Fibroblast of skin of right quadriceps (primary cell): ENCODE results near the gene HAPLN2.
A peak's percentile ranks its signal among the peaks of the same experiment; 100 is the strongest.

ENCODE experiments used
- DNase-seq: peaks from one replicate; pipeline ENCODE4 v3.0.0-alpha.2; 2013

HAPLN2 gene

DNA sequence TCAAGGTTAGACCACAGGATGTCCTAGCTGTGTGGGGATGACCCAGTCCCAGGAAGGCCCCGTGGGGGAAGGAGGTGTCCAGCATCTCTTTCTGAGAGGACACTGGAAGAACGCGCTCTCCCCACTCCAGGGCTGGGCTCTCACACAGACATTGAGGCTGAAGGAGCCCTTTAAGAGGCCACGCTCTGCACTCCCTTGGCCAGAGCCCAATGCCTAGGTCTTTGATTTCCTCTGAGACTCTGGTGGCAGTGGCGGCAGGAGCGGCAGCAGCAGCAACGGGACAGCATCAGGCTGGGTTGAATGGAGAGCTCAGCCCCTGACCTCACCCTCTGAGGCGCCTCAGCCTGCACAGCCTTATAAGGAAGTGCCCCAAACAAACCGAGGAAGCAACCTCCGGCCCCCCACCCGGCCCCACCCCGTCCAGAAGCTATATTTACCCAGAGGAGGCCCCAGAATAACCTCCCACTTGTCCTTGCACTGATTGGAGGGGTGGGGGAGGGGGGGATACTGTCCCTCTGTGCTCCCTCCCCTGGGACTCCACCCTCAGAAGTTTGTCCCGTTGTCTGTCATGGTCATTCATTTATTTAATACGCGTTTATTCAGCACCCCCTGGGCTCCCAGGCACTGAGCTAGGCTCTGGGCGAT lies 45.7 kb downstream of the HAPLN2 start:
- DNase-seq = no peak

DNA sequence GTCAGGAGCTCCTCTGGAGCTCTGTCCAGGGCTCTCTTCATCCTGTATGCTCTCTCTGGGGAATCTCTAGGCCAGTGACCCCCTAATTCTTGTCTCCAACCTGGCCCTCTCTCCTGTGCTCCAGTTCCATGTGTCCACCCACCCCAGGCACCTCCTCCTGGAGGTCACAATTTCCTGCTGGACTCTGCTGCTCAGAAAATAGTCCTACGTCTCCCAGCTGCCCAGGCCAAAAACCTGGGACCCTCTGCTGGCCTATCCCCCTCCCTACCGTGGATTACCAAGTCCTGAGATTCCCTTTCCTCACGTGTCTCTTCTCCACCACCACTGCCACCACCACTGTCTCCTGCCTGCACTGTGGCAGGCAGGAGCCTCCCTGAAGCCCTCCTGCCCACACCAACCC lies 46.3 kb downstream of the HAPLN2 start:
- no peak for DNase-seq

DNA sequence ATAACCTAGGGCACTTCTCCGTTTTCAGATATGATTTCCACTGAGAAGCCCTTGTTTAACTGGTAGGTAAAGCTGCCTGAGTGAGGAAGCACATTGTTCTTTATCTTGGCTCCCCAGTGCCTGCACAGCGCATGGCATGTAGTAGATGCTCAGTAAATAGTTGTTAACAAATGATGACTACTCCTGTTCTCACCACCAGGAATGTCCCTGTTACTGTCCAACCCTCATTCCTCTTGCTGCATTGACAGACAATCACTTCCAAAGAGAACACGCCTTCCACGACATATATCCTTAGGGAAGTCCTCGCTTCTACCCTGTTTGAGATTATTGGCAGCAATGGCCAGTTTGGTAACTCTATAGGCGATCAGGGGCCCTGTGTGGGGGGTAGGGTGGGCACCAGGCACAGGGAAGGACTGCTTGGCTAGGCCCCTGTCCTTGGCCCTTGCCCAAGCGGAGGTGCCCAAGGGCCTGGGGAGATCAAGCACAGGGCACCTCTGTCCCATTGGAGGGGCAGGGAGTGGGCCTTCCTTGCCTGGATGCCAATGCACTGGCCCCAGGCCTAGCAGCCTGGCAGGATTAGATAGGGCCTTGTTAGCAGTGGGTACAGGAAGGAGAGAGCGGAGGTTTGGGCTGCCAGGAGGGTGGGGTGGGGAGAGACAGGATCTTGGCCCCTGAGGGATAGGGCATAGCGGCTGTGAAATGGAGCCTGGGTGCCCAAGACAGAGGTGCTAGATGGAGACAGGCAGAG lies 47.8 kb downstream of the HAPLN2 start:
- no peak for DNase-seq

DNA sequence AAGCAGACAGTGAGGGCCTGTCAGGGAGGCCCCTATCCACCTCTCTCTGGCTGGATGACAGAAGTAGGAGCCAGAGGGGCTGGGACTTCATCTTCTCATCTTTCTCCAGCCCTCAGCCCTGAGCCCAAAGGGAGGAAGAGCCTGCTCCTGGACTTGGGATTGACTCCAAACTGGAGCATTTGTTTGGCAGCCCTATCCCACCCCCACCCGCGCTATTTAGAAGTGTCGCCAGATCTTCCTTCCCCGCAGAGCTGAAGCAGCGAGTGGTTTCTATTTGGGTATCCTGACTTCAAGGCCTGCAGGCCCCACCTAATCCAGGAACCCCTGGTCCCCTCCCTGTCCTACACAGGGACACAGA lies 48.4 kb downstream of the HAPLN2 start:
- peak; percentile 42 for DNase-seq

DNA sequence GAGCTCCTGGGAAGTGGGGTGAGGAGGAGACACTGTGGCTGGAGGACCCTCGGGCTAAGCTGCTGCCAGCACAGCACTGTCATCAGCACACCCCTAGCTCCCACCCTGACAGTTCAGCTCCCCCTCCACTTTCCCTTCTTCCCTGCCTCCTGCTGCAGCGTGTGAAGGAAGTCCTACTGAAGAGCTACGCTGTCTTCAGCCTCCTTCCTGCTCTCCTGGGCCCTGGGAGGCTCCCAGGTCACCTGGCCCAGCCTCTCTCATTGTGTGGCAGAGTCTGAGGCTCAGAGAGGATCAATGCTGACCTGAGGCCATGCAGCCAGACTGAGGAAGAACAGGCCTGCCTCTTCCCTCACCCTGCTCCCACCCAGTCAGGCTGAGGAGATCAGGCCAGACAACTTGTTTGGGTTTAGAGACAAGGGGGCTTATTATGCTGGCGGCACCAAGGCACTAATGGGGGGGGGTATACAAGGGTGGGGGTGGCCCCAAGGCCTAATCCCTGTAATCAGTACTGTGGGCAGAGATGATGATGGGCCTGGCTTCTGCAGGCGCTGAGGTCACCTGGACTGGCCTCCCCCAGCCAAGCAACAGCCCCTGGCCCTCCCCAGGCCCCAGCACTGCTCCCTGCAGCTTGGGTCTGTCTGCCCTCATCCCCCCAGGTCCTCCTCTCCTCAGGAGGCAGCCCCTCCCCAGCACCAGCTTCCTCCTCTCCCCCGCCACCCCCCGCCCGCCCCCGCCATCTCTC lies 48.9 kb downstream of the HAPLN2 start:
- no peak for DNase-seq

DNA sequence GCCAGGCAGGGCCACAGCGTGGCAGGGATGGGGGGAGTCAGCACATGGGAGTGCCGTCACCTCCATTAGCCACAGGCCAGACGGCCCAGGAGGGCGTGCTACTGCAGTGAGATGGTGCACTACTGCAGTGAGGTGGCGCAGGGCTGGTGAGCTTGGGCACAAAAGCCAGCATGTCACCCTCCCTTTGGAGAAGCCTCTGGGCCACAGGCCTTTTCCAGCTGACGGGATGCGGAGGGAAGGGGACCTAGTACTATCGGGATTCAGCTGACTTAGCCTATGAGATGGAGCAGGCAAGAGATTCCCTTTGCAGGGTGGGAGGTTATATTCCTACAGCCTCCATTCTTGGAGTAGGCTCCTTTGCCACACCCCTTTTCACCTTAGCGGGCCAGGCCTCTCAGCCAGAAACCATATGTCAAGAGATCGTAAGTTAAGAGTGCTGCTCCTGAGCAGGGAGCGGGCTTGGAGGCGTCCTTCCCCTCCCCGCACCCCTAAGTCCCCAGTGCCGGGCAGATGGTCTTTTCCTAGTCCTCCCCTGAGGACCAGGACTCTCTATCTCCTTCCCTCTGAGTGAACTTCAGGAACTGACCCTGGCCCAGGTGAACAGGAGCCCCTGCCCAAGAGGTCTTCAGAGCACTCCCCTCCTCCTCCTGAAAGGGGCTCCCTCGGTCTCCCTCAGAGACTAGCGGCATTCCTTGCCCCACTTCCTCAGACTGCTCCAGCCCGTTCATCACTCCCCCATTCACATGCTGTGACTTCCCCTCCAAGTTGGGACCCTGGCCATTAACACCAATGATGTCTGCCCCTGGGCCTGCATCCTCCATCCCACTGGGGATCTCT lies 49.8 kb downstream of the HAPLN2 start:
- DNase-seq = no peak

DNA sequence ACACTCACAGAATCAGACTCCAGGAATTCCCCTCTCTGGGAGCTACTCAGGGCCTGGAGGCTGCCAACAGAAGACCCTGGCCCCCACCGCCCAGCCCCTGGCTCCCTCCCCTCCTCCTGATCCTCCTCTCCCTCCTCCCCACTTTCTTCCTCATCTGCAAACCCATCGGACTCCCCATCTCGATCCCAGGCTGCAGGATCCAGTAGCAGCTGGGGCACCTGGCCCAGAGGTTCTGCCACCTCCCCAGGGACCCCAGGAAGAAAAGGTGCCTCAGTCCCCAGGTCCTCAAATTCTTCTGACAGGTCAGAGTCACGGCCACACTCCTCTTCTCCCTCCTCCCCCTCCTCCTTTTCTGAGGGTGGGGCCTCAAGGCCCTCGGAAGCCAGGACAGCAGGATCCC lies 50.6 kb downstream of the HAPLN2 start:
- DNase-seq = no peak

DNA sequence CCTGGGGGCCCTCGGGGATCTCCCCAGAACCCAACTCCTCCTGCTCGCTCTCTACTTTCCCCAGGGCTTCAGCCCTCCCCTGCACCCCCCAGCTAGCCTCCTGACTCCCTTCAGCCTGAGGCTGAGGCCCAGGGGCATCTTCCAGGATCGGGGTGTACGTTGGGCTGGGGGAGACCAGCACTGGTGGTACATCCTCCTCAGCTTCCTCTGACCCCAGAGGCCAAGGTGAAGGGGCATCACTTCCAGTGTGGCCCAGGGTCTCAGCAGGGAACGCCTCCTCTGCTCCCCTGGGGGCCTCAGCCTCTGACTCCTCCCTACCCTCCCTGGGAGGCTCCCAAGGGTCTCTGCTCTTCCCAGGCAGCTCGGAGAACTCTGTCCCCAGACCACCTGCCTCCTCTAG lies 51.1 kb downstream of the HAPLN2 start:
- no peak for DNase-seq

DNA sequence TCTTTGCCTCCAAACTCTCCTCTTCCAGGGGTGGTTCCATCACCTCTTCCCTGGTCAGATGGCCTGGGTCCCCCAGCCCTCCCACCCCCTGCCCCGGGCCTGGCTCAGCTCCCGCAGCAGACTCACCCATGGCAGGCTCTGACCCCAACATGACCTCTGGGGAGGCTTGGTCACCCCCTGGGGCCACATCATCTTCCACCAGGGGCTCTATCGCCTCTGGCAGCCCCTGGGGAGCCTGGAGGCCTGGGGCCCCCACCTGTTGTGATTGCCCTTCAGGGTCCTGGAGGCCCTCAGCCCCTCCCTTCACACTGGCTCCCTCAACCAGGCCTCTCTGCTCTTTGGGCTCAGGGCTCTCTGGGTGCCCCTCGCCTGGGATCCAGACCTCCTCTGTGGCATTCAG lies 51.6 kb downstream of the HAPLN2 start:
- no peak for DNase-seq

DNA sequence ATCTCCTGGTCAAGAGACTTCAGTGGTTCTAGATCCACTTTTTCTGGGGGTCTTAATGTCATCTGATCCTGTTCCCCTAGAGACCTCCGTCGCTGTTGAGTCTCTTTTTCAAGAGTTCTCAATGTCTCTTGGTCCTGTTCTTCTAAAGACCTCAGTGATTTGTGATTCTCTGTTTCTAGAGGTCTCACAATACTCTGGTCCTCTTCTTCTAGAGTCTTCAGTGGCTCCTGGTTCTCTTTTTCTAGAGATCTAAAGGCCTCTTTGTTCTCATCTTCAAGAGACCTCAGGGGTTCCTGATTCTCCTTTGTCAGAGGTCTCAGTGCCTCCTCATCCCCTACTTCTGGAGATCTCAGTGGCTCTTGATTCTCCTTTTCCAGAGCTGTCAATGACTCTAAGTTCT lies 52.6 kb downstream of the HAPLN2 start:
- no peak for DNase-seq

DNA sequence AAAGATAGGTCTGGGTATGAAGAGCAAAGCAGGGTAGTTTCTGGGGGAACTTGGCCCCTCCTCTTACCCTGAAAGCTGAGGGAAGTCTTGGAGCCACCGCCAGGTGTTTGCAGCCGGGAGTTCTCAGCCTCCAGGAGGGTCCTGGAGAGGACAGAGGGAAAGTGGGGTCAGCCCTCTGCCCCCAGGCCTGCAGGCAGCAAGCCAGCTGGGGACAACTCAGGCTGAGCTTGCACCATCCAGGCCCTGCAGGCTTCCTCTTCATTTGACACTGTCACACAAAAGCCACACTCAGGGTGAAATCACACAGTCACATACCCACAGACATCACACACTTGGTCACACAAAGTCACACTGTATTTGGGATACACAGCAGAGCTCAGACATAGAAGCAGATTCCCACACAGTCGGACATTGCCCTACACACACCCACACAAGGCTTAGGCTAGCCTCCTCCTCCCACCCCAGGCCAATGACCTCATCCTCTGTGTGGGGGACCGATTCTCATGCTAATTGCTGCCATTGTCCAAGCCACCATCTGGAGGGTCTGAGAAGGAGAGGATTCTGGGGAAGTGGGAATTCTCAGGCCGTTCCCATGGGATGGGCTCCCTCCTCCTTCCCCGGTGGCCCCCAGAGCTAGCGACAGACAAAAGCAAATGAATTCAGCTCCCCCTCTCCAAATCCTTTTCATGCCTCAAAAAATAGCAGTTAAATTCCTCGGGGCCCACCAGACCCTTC lies 54.3 kb downstream of the HAPLN2 start:
- no peak for DNase-seq
